ENCODE results near the gene FAM229B.

The FAM229B gene

GRCh38 chr6:112130878-112131277, 43.5 kb downstream of the FAM229B start:
- no peak for TF ChIP-seq CTCF (IDR thresholded peaks at IDR 0.05; ENCODE audit: poor library complexity, severe bottlenecking)
- H3K27ac ChIP-seq (ENCODE audit: poor library complexity, severe bottlenecking): no peak overlapping the region
- no peaks in the 10 kb centered on the region for H3K36me3 ChIP-seq (ENCODE audit: low read depth)
- H3K9me3 ChIP-seq (ENCODE audit: severe bottlenecking): no peaks in the 10 kb centered on the region
- no peak for DNase-seq (ENCODE audit: low spot score)
- no peaks in the 10 kb centered on the region for H3K4me1 ChIP-seq (ENCODE audit: insufficient read depth, poor library complexity, severe bottlenecking)
- H3K27me3 ChIP-seq (ENCODE audit: insufficient read depth, poor library complexity, severe bottlenecking): peaks cover 3% of the 10 kb centered on the region
- no peak overlapping the region for H3K4me3 ChIP-seq (ENCODE audit: severe bottlenecking)
- no peak; the same call in 2 of the 3 replicates for ATAC-seq (ENCODE audit: low read depth)

DNA sequence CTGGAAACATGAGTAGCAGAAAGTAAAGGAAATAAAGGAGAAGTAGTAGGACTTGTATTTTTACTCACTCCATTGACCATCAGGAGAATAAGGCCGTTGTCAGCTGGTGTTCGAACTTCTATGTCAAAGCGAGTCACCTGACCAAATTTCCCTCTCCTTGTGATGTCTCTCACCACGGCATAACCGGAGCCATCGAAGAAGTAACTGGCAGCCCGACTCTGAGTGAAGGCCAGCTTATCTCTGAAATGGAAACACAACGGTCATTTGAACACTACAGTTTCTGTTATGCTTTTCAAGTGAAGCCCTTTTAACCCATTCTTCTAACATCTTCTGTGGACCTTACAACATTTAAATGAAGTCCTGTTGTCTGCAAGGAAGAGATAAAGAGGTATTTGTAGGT, 51.7 kb downstream of the FAM229B start:
- TF ChIP-seq CTCF (IDR thresholded peaks at IDR 0.05; ENCODE audit: poor library complexity, severe bottlenecking): no peak
- ATAC-seq (ENCODE audit: low read depth): no peak
- no peaks in the 10 kb centered on the region for H3K36me3 ChIP-seq (ENCODE audit: low read depth)

DNA sequence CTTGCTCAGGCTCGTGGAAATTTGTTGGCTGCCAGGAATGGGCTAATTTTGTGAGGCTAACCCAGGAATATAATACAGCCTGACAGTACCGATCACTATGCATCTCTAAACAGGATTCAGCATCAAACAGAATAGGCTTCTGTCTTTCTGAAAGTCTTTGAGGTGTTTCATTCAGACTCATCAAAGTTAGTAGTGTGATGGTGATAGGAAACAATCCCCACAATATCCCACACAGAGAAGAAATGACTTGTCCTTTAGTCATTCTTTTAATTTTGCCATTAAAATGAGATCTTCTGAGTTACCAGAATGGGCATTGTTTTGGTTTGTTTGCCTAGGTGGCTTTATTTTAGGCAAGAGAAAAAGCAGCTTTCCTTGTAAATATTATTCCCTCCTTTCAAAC, 54.3 kb downstream of the FAM229B start:
- ATAC-seq (ENCODE audit: low read depth) (no peak), DNase-seq (ENCODE audit: low spot score) (no peak)
- no peak overlapping the region for H3K4me3 ChIP-seq (ENCODE audit: severe bottlenecking)
- H3K9me3 ChIP-seq (ENCODE audit: severe bottlenecking): no peaks in the 10 kb centered on the region
- TF ChIP-seq CTCF (IDR thresholded peaks at IDR 0.05; ENCODE audit: poor library complexity, severe bottlenecking): no peak
- H3K27ac ChIP-seq (ENCODE audit: poor library complexity, severe bottlenecking): no peak overlapping the region
- no peaks in the 10 kb centered on the region for H3K4me1 ChIP-seq (ENCODE audit: insufficient read depth, poor library complexity, severe bottlenecking)
- H3K27me3 ChIP-seq (ENCODE audit: insufficient read depth, poor library complexity, severe bottlenecking): no peaks in the 10 kb centered on the region
- H3K36me3 ChIP-seq (ENCODE audit: low read depth): no peaks in the 10 kb centered on the region

More for the DNA sequence above, 51.7 kb downstream of the FAM229B start:
- H3K4me3 ChIP-seq (ENCODE audit: severe bottlenecking): no peak overlapping the region
- H3K4me1 ChIP-seq (ENCODE audit: insufficient read depth, poor library complexity, severe bottlenecking): no peaks in the 10 kb centered on the region
- no peaks in the 10 kb centered on the region for H3K9me3 ChIP-seq (ENCODE audit: severe bottlenecking)
- no peak for DNase-seq (ENCODE audit: low spot score)
- no peak overlapping the region for H3K27ac ChIP-seq (ENCODE audit: poor library complexity, severe bottlenecking)
- no peaks in the 10 kb centered on the region for H3K27me3 ChIP-seq (ENCODE audit: insufficient read depth, poor library complexity, severe bottlenecking)

- Histone ChIP-seq H3K36me3 (ENCODE audit: low read depth) (no peaks in the 10 kb centered on the region), H3K27ac (ENCODE audit: poor library complexity, severe bottlenecking) (no peak overlapping the region), H3K4me1 (ENCODE audit: insufficient read depth, poor library complexity, severe bottlenecking) (no peaks in the 10 kb centered on the region), H3K4me3 (ENCODE audit: severe bottlenecking) (no peak overlapping the region), H3K27me3 (ENCODE audit: insufficient read depth, poor library complexity, severe bottlenecking) (no peaks in the 10 kb centered on the region), H3K9me3 (ENCODE audit: severe bottlenecking) (no peaks in the 10 kb centered on the region)
- TF ChIP-seq CTCF (IDR thresholded peaks at IDR 0.05; ENCODE audit: poor library complexity, severe bottlenecking): no peak
- DNase-seq (ENCODE audit: low spot score): no peak
- ATAC-seq (ENCODE audit: low read depth): no peak
Measured at GRCh38 chr6:112144145-112144926, 56.9 kb downstream of the FAM229B start.

DNA sequence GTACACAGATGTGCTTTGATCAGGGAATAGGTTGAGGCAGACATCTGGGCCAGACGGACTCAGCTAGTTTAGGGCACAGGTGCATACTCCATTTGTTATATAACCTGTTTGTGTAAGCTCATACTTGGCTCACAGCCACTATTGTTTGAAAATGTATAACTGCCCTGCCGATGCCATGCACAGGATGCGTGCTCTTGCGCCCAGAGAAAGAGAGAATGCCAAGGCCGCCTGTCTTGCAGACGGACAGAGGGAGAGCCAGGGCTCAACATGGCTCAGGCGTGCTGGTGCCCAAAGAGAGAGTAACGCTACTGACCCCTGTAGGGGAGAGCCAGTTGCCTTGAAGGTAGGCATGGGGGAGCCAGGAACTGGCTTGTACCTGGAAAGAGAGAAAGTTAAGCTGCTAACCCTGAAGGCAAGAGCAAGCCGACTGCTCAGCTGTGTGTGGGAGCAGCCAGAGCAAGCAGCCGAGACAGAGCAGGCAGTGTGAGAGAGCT, 57.7 kb downstream of the FAM229B start:
- no peak for DNase-seq (ENCODE audit: low spot score)
- TF ChIP-seq CTCF (IDR thresholded peaks at IDR 0.05; ENCODE audit: poor library complexity, severe bottlenecking): no peak

More for the DNA sequence above, 57.7 kb downstream of the FAM229B start:
- no peak for ATAC-seq (ENCODE audit: low read depth)
- H3K27me3 ChIP-seq (ENCODE audit: insufficient read depth, poor library complexity, severe bottlenecking): no peaks in the 10 kb centered on the region
- no peaks in the 10 kb centered on the region for H3K9me3 ChIP-seq (ENCODE audit: severe bottlenecking)
- H3K4me1 ChIP-seq (ENCODE audit: insufficient read depth, poor library complexity, severe bottlenecking): no peaks in the 10 kb centered on the region
- H3K27ac ChIP-seq (ENCODE audit: poor library complexity, severe bottlenecking): no peak overlapping the region
- no peak overlapping the region for H3K4me3 ChIP-seq (ENCODE audit: severe bottlenecking)
- H3K36me3 ChIP-seq (ENCODE audit: low read depth): no peaks in the 10 kb centered on the region
